ENCODE data around the gene ARHGAP28.

ARHGAP28 gene

GRCh38 chr18:6734726-6735430 is 5.4 kb downstream of the ARHGAP28 start:
- no peak for DNase-seq

- DNase-seq: no peak
Observed at GRCh38 chr18:6737833-6738232, 8.3 kb downstream of the ARHGAP28 start.

- DNase-seq: no peak
Observed at GRCh38 chr18:6738622-6739021, 9.1 kb downstream of the ARHGAP28 start.

GRCh38 chr18:6741232-6741663 is 11.7 kb downstream of the ARHGAP28 start:
- no peak for DNase-seq

- DNase-seq: no peak
Observed at GRCh38 chr18:6741786-6742185, 12.3 kb downstream of the ARHGAP28 start.

- no peak for DNase-seq
Observed at GRCh38 chr18:6743999-6744398, 14.5 kb downstream of the ARHGAP28 start.

GRCh38 chr18:6744816-6745455 is 15.4 kb downstream of the ARHGAP28 start:
- DNase-seq: no peak

- DNase-seq: no peak
Observed at GRCh38 chr18:6745504-6746031, 16.1 kb downstream of the ARHGAP28 start.

GRCh38 chr18:6746386-6746960 is 17.0 kb downstream of the ARHGAP28 start:
- no peak for DNase-seq

GRCh38 chr18:6747646-6748045 is 18.1 kb downstream of the ARHGAP28 start:
- DNase-seq: no peak

GRCh38 chr18:6748241-6748640 is 18.7 kb downstream of the ARHGAP28 start:
- no peak for DNase-seq

GRCh38 chr18:6750411-6750810 is 20.9 kb downstream of the ARHGAP28 start:
- no peak for DNase-seq

- no peak for DNase-seq
Observed at GRCh38 chr18:6751222-6751621, 21.7 kb downstream of the ARHGAP28 start.

- DNase-seq: no peak
Observed at GRCh38 chr18:6752202-6752860, 22.8 kb downstream of the ARHGAP28 start.

GRCh38 chr18:6755107-6755506 is 25.6 kb downstream of the ARHGAP28 start:
- DNase-seq: no peak

- DNase-seq: no peak
Observed at GRCh38 chr18:6757931-6758330, 28.4 kb downstream of the ARHGAP28 start.

- no peak for DNase-seq
Observed at GRCh38 chr18:6759579-6759978, 30.1 kb downstream of the ARHGAP28 start.

GRCh38 chr18:6763524-6763923 is 34.0 kb downstream of the ARHGAP28 start:
- no peak for DNase-seq

GRCh38 chr18:6764382-6764781 is 34.9 kb downstream of the ARHGAP28 start:
- DNase-seq: no peak

GRCh38 chr18:6773777-6774176 is 44.3 kb downstream of the ARHGAP28 start:
- no peak for DNase-seq

GRCh38 chr18:6775237-6775636 is 45.7 kb downstream of the ARHGAP28 start:
- no peak for DNase-seq

GRCh38 chr18:6775702-6776101 is 46.2 kb downstream of the ARHGAP28 start:
- DNase-seq: no peak

GRCh38 chr18:6776188-6776587 is 46.7 kb downstream of the ARHGAP28 start:
- DNase-seq: no peak

Measured in cerebellar nuclear complex (tissue), 1 donor.